ENCODE data around the gene PLCD3.

DNA sequence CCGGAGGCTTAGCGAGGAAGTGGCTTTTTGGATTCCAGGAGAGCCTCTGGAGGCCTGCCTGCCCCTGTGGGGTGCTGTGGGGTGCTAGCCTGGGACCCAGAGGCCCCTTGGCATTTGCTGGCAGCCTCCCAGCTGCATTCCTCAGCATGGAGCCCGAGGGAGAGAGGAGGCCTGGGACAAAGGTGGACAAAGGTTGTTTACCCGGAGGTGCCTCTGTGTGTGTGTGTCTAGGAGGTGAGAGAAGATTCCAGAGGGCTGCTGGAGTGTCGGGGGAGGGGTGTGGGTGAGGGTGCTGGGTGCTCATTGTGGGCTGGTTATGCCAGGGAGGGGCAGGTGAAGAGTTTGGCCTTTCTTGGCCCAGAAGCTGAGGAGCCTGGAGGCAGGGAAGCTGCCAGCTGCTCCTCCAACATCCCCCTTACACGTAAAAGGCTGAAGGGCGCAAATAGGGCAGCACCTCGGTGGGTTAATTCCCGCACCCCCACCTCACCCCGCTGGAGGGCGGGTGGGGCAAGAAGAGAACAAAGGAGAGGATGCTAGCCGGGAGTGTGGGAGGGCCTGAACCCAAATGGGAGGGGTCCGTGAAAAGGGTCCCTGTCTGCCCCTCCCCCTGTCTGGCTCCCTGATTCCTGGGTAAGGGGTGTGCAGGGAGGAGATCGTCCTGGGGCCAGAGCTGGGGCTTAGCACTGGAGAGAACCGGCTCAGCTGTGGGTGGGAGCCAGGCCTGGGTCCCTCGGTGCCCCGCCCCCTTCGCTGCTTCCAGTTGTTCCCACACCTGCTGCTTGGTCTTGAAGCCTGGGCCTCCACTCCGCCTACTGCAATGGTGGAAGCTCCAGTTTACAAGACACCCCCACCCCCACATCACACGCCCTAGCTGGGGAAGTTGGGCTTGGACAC is 39.3 kb upstream of the PLCD3 start:
- no peak for TF ChIP-seq CTCF (IDR thresholded peaks at IDR 0.05)
- TF ChIP-seq POLR2A (IDR thresholded peaks at IDR 0.05): no peak

Data from adrenal gland (tissue), 5 donors.